Hepatocyte (in vitro differentiated cells): Measurements from ENCODE around the gene DCTN2.

Experiments used
- EZH2phosphoT487 ChIP-seq: fragments of 200-600 bp; sonication (generic); IDR thresholded peaks from one replicate; pipeline ENCODE4 v1.6.1; 2018; ENCODE audit warnings: antibody characterized with exemption, mild to moderate bottlenecking, low read depth, moderate library complexity; ENCODE audit not compliant: unreplicated experiment, severe bottlenecking
- TF ChIP-seq, protein P1 (sequence below): fragments of 200-600 bp; sonication (generic); IDR thresholded peaks from 2 replicates; pipeline ENCODE4 v1.5.1; 2016; ENCODE audit warnings: antibody characterized with exemption, mild to moderate bottlenecking; ENCODE audit not compliant: poor library complexity

DNA sequence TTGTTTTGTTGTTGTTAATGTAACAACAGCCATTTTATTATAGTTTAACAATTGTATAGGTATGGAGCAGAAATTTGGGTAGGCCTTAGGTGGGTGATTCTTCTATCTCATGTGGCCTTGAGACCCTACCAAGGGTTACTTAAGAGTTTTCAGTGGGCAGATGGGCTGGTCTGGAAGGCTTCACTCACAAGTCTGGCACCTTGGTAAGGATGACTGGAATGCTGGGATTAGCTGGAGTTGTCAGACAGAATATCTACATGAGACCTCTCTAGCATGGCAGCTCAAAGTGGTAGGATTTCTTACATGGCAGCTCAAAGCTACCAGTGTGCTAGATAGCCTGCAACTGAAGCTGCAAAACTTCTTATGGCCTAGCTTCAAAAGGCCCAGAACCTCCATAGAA is 61.3 kb downstream of the DCTN2 start:
- TF ChIP-seq EZH2phosphoT487: no peak
- TF ChIP-seq, protein P1, sequence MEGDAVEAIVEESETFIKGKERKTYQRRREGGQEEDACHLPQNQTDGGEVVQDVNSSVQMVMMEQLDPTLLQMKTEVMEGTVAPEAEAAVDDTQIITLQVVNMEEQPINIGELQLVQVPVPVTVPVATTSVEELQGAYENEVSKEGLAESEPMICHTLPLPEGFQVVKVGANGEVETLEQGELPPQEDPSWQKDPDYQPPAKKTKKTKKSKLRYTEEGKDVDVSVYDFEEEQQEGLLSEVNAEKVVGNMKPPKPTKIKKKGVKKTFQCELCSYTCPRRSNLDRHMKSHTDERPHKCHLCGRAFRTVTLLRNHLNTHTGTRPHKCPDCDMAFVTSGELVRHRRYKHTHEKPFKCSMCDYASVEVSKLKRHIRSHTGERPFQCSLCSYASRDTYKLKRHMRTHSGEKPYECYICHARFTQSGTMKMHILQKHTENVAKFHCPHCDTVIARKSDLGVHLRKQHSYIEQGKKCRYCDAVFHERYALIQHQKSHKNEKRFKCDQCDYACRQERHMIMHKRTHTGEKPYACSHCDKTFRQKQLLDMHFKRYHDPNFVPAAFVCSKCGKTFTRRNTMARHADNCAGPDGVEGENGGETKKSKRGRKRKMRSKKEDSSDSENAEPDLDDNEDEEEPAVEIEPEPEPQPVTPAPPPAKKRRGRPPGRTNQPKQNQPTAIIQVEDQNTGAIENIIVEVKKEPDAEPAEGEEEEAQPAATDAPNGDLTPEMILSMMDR: no peak
